Muscle layer of duodenum (tissue), 2 donors: ENCODE results near the gene CA11.
A peak's percentile ranks its signal among the peaks of the same experiment; 100 is the strongest.
"Not testable (repeated sequence)": the region's sequence is repeated elsewhere in the genome, so short reads cannot be mapped to it uniquely, and the experiment has no call there.

ENCODE experiments used
- H3K27ac ChIP-seq: one replicate; pipeline ENCODE4 v1.7.0; 2013; ENCODE audit warnings: mild to moderate bottlenecking, low read length
- H3K27me3 ChIP-seq: one replicate; pipeline ENCODE4 v1.7.0; 2013; ENCODE audit warnings: low read depth, mild to moderate bottlenecking, control low read depth, low read length
- H3K36me3 ChIP-seq, 2 donors: one replicate each; pipeline ENCODE4 v1.7.0; 2013; ENCODE audit warnings: low read length in 2 of 2, control low read depth in 1 of 2, mild to moderate bottlenecking in 1 of 2; ENCODE audit not compliant: insufficient read depth in 2 of 2, control insufficient read depth in 1 of 2
- H3K4me1 ChIP-seq, 2 donors: one replicate each; pipeline ENCODE4 v1.7.0; 2013; ENCODE audit warnings: low read length in 2 of 2, mild to moderate bottlenecking in 2 of 2, control low read depth in 1 of 2, moderate library complexity in 1 of 2; ENCODE audit not compliant: insufficient read depth in 2 of 2, control insufficient read depth in 1 of 2
- H3K4me3 ChIP-seq, 2 donors: one replicate each; pipeline ENCODE4 v1.7.0; 2013; ENCODE audit warnings: low read length in 2 of 2, low read depth in 1 of 2, mild to moderate bottlenecking in 1 of 2
- H3K9me3 ChIP-seq, 2 donors: one replicate each; pipeline ENCODE4 v1.7.0; 2013; ENCODE audit warnings: low read length in 2 of 2, control low read depth in 1 of 2, mild to moderate bottlenecking in 1 of 2; ENCODE audit not compliant: control insufficient read depth in 1 of 2
- donor health status: healthy.

The CA11 gene

DNA sequence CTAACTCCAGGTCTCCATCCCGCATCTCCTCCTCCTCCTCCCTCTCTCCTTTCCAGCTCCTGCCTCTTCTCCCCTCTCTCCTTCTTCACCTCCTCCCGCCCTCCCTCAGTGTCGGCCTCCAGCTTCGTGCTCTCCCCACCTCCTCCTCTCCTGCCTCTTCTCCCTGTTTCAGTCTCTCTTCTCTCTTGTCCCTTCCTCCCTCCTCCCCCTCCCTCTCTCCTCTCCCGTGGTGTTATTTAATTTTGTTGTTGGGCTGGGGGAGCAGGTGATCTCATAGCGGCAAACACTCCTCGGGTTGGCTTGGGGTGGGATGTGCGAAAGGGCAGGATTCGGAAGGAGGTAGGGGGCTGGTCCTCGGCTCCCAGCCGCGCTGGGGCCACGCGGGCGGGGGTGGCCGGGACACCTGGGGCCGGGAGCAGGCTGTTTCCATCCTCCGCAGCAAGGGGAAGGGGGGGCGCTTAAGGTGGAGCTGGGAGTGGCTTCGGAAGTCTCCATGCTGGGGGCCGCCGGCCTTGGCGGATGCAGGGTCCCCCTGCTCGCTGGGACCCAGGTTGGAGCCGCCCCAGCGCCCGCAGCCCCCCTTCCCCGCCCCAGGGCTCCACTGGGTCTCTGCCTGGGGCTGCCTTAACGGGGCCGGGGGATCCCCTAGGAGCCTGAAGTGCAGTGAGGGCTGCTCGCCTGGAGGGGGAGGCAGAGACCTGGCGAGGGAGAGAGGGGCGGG, at the start of gene CA11:
Gene CA11, minus strand, starts transcription at position 187 of the 721 bp plus-strand sequence. CDS start 555 bp downstream, outside the sequence.
- H3K4me3 ChIP-seq, result peak within 1 kb of the TSS; percentile 69 to 81
- H3K36me3 ChIP-seq, result no peaks in the 10 kb centered on the region
- H3K4me1 ChIP-seq, result peaks cover 0 to 27% of the 10 kb centered on the region in 2 donors
- H3K9me3 ChIP-seq, result no peaks in the 10 kb centered on the region
- no peaks in the 10 kb centered on the region for H3K27me3 ChIP-seq
- H3K27ac ChIP-seq, result peak within 1 kb of the TSS; percentile 53

DNA sequence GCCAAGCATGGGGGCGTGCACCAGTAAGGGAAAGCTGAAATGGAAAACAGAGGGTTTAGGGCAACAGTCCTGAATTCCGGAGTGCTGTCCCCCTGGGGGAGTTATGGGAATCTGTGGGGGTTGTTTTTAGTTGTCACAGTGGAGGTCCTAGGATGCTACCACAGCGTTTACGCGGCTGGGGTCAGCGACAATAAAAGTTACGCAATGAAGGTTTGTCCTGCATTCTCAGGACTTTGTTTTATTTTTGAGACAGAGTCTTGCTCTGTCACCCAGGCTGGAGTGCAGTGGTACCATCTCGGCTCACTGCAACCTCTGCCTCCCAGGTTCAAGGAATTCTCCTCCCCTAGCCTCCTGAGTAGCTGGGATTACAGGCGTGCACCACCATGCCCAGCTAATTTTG, 47.6 kb upstream of the CA11 start:
- H3K27ac ChIP-seq, H3K4me3 ChIP-seq, H3K36me3 ChIP-seq, H3K27me3 ChIP-seq, H3K4me1 ChIP-seq, H3K9me3 ChIP-seq: not testable (repeated sequence)

DNA sequence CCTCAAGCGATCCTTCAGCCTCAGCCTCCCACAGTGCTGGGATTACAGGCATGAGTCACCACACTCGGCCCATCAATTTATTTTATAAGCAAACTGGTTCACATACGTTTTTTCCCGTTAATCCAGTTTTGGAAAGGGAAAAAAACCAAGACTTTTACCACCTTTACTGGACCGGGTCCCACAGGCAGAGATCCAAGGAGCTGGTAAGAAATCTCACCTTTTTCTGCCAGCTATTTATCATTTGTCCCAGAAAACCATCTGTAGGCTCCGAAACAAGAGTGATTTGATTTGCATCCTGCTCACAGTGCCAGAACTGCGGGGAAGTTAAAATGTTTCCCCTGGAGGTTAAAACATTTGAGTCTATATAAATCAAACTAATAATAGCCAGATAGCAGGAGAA, 43.5 kb upstream of the CA11 start:
- Histone ChIP-seq H3K27ac (no peak overlapping the region), H3K4me1 (peaks cover 0 to 4% of the 10 kb centered on the region in 2 donors), H3K4me3 (no peak overlapping the region), H3K9me3 (no peaks in the 10 kb centered on the region), H3K27me3 (no peaks in the 10 kb centered on the region), H3K36me3 (no peaks in the 10 kb centered on the region)

DNA sequence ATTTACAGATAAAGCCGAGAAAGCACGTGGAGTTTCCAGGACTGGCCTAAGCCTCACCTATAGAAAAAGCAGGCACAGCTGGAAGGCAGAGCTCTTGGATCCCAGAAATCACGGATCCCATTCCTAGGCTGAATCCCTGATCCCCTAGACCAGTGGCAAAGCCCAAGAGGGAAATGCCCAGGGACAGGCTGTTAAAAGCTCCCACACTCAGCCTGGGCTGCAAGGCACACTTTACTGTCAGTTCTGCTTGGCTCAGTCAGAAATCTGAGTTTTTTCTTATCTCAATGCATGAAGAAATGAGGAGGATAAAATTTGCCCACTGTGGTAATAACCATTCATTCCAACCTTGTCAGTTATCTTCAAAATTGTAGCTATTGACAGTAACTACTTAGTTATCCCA, 41.8 kb upstream of the CA11 start:
- Histone ChIP-seq H3K36me3 (no peaks in the 10 kb centered on the region), H3K9me3 (no peaks in the 10 kb centered on the region), H3K27me3 (no peaks in the 10 kb centered on the region), H3K27ac (no peak overlapping the region), H3K4me3 (no peak overlapping the region), H3K4me1 (peaks cover 0 to 8% of the 10 kb centered on the region in 2 donors)

DNA sequence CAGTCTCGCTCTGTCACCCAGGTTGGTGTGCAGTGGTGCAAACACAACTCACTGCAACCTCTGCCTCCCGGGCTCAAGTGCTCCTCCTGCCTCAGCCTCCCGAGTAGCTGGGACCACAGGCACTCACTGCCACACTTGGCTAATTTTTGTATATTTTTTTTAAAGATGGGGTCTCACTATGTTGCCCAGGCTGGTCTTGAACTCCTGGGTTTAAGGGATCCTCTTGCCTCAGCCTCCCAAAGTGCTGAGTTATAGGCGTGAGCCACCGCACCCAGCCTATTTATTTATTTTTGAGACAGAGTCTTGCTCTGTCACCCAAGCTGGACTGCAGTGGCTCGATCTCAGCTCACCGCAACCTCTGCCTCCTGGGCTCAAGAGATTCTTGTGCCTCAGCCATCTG, 40.6 kb upstream of the CA11 start:
- not testable (repeated sequence) for H3K4me1 ChIP-seq, H3K27ac ChIP-seq, H3K27me3 ChIP-seq, H3K9me3 ChIP-seq, H3K36me3 ChIP-seq, H3K4me3 ChIP-seq

DNA sequence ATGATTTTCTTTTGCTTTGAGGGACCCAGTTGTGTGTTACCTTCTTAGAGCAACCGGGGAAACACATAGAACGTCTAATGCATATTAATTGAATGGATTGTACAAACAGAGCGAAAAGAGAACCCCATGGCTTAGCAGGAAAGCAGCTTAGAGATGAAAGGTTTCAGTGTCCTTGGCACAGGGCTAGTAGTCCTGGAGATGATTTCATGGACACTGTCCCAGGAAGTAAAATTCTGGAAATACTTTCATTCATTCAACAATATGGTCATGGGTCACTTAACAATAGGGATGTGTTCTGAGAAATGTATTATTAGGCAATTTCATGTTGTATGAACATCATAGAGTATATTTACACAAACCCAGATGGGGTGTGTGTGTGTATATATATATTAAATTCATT, 40.1 kb upstream of the CA11 start:
- no peak overlapping the region for H3K4me3 ChIP-seq
- H3K4me1 ChIP-seq, result peaks cover 0 to 8% of the 10 kb centered on the region in 2 donors
- H3K27me3 ChIP-seq, result no peaks in the 10 kb centered on the region
- H3K27ac ChIP-seq, result no peak overlapping the region
- no peaks in the 10 kb centered on the region for H3K9me3 ChIP-seq
- no peaks in the 10 kb centered on the region for H3K36me3 ChIP-seq

DNA sequence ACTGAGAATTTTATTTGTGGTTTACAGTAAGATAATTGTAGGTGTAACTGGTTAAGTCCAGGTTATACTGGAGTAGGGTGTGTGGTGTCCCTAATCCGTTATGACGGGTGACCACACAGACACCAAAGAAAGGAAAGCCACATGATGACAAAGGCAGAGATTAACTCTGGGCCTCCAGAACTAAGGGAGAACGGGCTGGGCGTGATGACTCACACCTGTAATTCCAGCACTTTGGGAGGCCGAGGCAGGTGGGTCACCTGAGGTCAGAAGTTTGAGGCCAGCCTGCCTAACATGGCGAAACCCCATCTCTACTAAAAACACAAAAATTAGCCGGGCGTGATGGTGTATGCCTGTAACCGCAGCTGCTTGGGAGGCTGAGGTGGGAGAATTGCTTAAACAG, 39.6 kb upstream of the CA11 start:
- Histone ChIP-seq H3K27me3 (no peaks in the 10 kb centered on the region), H3K4me1 (peaks cover 0 to 8% of the 10 kb centered on the region in 2 donors), H3K4me3 (no peak overlapping the region), H3K9me3 (no peaks in the 10 kb centered on the region), H3K36me3 (no peaks in the 10 kb centered on the region), H3K27ac (no peak overlapping the region)

DNA sequence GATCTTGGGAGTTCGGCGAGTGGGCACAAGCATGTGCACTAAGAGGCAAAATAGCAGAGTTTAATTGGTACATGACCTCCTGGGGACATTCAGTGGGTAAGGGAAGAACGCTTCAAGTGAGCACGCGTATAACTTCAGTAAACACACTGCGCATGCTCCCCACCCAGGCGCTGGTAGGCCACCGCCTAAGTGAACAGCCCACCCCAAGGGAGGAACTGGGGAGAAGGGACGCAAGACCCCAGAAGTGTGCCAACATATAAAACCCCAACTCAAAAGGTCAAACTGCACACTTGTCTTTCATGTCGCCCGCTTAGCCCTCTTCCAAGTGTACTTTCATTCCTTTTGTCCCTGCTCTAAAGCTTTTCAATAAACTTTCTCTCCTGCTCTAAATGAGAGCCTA, 37.4 kb upstream of the CA11 start:
- H3K4me1 ChIP-seq, result peaks cover 0 to 8% of the 10 kb centered on the region in 2 donors
- no peaks in the 10 kb centered on the region for H3K9me3 ChIP-seq
- no peaks in the 10 kb centered on the region for H3K27me3 ChIP-seq
- no peak overlapping the region for H3K4me3 ChIP-seq
- no peak overlapping the region for H3K27ac ChIP-seq
- H3K36me3 ChIP-seq, result no peaks in the 10 kb centered on the region

DNA sequence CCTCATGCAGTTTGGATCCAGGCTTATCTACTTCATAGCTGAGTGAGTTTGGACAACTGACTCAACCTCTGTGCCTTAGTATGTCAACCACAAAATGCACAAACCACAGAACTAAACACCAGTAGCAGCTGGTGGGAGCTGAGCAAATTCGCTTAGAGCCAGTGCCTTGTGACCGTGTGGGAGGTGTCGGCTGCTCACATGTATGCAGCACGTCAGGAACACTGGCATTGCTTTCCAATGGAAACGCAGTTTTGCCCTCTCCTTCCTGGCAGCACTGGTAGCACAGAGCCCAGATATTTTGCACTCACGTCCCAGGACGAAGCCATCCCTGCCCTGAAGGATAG, 35.1 kb upstream of the CA11 start:
- Histone ChIP-seq H3K9me3 (no peaks in the 10 kb centered on the region), H3K4me3 (no peak overlapping the region), H3K4me1 (peaks cover 0 to 8% of the 10 kb centered on the region in 2 donors), H3K27me3 (no peaks in the 10 kb centered on the region), H3K27ac (no peak overlapping the region), H3K36me3 (no peaks in the 10 kb centered on the region)

DNA sequence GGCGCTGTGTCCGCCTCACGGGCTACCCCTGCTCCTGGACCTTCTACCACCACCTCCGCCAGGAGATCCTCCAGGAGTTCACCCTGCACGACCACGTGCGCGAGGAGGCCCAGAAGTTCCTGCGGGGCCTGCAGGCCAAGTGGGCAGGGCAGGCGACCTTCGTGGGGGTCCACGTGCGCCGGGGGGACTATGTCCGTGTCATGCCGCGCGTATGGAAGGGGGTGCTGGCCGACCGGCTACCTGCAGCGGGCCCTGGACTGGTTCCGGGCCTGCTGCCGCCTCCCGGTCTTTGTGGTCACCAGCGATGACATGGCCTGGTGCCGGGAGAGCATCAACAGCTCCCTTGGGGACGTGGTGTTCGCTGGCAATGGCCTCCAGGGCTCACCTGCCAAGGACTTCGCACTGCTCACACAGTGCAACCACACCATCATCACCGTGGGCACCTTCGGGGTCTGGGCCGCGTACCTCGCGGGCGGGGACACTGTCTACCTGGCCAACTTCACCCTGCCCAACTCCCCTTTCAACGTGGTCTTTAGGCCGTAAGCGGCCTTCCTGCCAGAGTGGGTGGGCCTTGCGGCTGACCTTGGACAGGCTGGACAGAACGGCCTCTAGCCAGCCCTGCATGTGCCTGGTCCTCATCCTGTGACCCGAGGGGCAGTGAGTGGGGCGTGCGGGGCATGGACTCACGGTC, 34.6 kb upstream of the CA11 start:
- H3K4me3 ChIP-seq, result no peak overlapping the region

DNA sequence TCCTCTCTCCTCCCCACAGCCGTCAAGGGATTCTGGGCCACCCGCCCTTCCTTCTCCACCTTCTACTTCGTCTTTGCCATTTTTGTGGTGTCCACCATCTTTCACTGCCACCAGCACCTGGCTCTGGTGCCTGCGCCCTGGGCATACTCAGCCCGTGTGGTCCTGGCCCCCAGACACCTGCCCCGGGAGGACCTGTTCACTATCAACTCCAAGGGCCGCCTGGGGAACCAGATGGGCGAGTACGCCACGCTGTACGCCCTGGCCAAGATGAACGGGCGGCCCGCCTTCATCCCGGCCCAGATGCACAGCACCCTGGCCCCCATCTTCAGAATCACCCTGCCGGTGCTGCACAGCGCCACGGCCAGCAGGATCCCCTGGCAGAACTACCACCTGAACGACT, 34.0 kb upstream of the CA11 start:
- not testable (repeated sequence) for H3K4me3 ChIP-seq, H3K9me3 ChIP-seq, H3K36me3 ChIP-seq, H3K27me3 ChIP-seq, H3K27ac ChIP-seq
- H3K4me1 ChIP-seq, result peaks cover 0 to 12% of the 10 kb centered on the region in 2 donors

More for the DNA sequence above, 34.6 kb upstream of the CA11 start:
- Histone ChIP-seq H3K4me1 (peaks cover 0 to 11% of the 10 kb centered on the region in 2 donors), H3K9me3 (no peaks in the 10 kb centered on the region), H3K36me3 (no peaks in the 10 kb centered on the region), H3K27ac (no peak overlapping the region), H3K27me3 (no peaks in the 10 kb centered on the region)

DNA sequence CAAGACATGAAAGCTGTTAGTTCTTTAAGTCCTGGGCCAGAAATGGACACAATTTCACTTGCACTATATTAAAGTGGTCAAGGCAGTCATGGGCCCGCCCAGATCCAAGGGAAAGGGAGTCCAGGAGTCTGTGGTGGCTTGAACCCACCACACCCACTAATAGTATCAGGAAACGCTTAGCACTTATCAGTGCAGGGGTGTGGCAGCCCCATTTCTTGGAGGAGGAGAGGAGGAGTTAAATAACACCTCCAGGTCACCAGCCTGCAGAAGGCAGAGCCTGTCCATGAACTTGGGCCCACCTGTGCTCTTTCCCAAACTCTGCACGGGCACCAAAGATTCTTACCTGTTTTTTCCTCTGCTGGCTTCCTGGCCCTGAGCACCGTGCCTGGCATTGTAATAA, 32.2 kb upstream of the CA11 start:
- H3K4me1 ChIP-seq, result peaks cover 0 to 4% of the 10 kb centered on the region in 2 donors
- H3K9me3 ChIP-seq, result no peaks in the 10 kb centered on the region
- no peaks in the 10 kb centered on the region for H3K27me3 ChIP-seq
- H3K27ac ChIP-seq, result peak overlapping the region; percentile 63
- no peaks in the 10 kb centered on the region for H3K36me3 ChIP-seq
- no peak overlapping the region for H3K4me3 ChIP-seq
